Measurements from ENCODE around the gene NFIB.

The NFIB gene

DNA sequence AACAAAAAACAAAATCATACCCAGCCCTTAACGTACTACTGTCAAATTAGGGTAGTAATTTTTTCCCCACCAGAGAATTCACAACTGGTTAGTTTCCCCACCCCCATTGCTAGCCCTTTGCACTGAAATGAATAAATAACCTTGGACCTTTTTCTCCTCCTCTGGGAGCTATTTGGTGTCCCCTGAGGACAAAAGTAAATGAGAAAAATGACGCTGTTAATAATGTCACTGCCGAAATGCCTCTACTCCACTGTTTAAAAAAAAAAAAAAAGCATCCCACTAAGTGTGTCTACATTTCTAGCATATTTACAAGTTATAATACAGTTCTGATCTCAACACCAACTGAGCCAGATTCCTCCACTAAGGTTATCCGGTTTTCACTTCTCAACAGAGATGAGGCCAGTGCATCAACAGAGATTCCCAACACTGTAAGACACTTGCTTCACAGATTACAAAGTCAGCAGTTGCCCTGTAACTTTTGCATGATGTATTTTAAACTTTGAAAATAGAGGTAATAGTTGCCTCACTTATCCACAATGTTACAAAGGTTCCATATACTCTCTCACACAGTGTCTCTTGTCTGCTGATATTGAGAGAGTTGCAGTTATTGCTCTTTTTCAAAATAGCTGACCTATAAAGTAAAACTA is 5.1 kb upstream of the NFIB start:
- DNase-seq, result no peak

DNA sequence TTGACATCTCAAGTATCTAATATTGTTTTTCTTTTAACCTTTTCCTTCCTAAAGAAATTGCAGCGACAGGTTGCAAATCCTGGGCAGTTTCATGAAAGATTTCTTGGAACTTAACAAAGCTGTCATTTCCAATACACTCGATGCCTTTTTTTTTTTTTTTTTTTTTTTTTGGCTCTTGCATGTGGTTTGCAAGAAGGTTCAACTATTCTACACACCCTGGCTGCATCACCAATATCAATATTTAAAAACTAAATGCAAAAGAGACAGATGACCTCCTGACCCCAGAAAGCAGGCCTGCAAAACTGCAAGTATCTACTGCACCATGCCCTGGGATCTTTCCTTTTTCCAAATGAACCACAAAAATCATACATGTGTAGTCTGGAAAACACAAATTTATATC is 4.4 kb upstream of the NFIB start:
- no peak for DNase-seq

DNA sequence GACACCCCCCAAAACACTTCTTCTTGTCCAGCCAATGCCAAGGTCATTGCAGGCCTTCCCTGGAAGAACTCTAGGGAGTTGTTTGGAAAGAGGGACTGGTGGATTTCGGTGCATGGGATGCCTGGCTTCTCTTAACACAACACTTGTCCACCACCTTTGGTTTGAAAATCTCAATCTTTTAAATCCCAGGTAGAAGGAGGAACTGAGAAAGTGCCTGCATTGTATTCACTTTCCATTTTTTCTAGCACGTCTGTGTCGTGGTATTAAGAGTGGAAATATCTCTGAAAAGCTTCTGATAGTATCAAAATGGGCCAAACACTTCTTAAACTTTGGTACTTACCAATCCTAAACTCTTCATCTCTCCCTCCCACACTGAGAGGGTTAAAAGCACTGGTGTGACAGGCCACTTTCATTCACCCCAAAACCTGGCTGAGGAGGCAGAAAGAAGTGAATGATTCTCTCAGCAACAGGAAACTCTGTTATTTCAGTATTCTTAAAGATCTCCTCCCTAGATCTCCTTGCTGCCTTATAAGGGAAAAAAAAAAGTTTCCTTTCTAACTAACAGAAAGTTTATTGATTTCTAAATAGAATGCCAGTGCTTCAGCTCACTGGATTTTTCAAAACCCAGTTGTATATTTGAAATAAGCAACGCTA is 3.9 kb upstream of the NFIB start:
- DNase-seq, result peak; percentile 24

DNA sequence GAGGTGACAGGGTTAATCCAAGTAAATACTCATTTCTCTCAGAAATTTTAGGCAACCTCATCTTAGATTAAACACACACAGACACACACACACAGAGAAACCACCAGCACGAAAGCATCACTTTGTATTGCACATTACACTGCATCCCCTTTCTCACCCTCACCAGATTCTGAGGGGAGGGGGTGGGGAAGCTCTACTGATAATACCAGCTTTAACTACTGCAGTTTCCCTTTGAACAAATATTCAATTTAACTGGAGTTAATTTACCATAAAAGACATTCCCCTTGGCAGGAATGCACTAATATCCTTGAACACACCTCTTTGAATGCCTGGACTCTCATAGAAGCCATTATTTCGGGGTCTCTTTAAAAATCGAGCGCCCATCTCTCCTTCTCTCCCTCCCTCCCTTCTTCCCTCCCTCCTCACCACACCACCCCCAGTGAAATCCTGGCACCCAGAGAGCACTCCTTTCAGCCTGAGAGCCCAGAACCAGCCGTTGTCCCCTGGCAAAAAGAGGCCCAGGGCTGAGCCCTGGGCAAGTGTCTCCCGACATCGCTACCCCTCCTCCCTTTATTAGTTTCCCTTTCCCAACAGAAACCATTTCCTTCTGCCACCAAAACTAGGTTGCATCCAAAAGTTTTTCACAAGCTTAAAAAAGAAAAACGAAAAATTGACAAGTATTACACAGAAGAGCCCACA is 2.8 kb upstream of the NFIB start:
- DNase-seq, result no peak

DNA sequence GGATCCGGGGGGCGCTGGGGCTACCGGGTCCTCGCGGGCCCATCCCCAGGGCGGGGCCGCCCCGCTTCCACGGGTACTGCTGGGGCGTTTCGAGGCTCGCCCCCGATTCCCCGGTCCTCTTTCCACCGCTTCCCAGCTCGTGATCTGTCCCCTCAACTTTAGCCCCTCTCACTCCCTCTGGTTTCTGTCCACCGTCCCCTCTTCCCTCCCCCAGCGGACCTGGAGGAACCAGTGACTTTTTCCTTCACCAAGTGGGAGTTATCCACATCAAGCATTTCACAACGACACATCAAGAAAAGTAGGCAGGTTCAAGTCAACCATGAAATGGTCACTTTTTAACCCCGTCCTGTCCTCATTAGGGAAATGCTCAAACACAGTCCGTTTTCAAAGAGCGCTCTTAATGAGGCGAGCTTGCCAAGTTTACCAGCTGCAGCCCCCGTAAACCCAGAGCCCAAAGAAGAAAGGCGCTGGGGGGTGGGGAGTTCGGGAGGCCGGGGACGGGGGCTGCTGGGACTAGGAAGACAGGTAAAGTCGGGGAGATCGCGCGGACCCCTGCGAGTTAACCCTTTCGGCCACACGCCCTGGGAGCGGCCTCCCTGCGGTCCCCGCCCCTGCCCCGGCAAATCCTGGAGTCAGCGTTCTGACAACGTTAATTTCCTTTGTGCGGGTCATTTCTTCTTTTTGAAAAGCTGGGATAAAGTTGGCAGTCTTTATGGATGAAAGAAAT is 2.1 kb upstream of the NFIB start:
- peak; percentile 94 for DNase-seq

DNA sequence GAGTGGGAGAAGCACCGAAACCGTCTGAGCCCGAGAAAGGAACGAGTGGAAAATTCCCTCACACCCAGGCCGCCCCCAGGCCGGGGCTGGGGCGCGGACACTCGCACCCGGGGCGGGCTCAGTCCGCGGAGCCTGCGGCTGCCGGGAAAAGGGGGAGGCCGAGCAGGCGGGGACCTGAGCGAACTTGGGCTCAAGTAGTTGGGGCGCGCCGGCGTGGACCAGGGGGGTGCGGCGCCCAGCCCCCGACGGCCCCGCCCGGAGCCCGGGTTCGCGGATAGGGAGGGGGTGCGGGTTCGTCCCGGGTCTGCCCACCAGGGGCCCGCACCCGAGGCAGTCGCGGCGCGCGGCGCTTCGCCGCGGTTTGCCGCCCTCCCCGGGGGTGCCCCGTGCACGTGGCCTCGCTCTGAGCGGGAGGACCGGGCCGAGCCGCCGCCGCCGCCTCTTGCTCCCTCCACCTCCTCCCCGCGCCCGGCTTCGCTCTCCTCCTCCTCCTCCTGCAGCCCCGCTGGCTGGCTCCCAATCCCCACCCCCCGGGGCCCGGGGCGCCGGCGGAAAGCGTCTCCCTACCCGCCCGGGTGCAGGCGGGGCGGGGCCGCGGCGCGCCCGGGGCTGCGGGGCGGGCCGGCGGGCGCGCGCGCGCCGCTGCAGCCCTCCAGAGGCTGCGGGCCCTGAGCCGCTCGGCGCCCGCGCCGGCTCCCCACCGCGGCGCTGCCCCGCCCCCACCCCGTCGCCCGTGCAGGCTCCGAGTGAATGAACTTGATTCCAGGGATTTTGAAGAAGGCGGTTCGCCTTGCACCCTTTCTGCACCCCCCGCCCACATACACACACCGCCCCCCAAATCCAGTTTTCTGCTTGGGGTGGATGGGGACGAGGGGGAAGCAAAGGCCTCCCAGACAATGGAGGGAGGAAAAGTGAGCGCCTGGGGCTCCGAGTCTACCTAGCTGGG is 1.3 kb upstream of the NFIB start:
- peak; percentile 91 for DNase-seq

DNA sequence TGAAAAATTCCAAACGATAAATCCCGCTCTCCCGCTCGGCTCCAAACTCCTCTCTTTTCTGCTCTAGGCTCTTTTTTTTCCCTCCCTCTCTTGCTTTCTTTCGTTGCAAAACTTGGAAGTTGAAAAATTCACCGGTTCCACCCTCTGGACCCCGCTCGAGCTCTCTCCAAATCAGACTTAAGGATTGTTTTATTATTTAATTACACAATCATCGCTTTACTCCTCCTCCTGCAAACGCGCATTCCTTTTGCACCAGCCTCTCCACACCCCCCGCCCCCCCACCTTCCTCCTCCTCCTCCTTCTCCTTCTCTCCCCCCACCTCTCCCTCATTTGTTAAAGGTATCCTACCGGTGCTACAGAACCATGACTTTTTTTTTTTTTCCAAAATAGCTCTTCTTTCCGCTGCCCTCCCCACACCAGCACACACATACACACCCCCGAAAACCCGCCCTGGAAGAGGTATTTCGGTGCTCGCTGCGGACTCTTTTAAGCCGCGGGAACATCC is 535 bp upstream of the NFIB start:
- DNase-seq, result peak; percentile 90

DNA sequence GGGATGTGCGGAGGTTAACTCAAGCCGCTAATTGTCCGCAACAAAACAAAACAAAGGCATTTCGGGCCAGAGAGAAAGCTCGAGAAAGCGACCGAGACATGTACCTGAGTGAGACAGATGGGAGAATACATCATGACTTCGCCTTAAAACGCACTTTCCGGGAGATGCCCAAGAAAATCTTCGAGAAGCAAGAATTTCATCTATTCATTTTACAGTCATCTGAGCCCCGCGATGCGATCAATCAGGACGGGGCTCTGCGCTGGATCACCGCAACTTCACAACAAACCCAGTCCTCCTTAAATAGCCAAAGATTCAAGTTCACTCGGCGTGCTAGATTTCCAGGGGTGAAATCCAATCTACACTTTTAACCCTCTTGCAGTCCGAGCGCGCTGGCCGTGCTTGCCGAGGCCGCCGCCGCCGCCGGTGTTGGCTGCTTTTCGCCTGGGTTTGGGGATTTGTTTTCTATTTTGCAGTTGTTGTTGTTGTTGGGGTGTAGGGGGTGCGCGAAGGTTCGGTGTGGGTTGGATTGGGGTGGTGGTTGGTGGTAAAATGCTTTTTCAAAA is 482 bp downstream of the NFIB start:
- peak; percentile 86 for DNase-seq

DNA sequence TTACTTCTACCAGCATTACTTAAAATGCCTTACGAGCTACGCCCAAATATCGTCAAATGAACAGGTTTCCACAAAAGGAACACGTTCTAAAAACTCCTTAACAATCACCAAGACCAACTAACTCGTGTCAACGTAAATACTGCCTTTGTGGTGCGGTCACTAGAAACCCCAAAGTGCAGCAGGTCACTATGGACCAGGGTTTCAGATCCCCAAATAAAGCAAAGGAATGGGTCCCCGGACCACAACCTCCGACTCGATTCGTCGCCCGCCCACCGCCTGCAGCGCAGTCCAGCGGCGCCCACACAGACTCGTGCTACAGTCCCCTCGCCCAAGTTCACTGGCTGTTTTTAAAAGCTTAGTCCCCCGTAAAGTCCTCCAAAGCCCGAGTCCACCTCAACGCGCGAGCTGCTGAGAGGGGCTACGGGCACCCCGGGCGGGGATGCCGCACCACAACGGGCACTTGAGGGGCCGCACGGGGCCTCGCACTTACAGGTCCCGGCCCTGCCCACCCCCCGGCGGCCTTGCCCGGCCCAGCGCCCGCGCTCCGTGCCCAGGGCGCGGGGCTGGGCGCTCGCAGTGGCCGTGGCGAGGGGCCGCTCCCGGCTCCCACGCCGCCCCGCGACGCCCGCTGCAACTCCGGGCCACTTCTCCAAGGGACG is 1.1 kb downstream of the NFIB start:
- DNase-seq, result peak; percentile 79

DNA sequence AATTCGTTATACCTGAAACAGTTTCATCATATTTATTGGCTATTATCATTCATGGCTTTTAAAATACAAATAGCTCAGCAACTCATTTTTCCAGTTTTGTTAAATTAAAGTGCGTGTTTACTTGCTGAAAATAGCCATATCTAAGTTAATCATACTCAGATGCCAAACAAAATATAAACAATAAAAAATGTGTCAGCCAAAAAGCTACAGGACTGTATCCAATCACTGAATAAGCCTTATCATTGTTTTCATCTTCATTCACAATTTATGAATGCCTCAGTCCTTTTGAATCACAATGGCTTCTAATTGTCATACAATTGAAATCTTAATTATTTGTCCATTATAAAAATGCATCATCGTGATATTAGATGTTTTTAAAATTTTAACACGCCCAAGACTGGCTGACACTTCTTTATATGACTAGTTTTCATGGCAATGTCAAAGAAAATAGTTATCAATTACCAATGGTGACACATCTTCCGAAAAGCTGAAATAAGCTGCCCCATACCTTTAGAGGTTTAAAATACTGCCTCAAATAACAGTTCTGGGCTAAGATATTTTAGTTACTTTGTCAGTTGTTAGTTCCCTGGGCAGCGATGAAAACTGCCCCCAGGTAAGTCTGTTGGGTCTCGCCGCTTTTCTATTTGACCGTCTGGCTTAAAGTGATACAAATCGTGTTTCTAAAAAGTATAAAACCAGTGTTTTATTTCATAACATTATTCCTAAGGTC is 1.8 kb downstream of the NFIB start:
- DNase-seq, result peak; percentile 61

DNA sequence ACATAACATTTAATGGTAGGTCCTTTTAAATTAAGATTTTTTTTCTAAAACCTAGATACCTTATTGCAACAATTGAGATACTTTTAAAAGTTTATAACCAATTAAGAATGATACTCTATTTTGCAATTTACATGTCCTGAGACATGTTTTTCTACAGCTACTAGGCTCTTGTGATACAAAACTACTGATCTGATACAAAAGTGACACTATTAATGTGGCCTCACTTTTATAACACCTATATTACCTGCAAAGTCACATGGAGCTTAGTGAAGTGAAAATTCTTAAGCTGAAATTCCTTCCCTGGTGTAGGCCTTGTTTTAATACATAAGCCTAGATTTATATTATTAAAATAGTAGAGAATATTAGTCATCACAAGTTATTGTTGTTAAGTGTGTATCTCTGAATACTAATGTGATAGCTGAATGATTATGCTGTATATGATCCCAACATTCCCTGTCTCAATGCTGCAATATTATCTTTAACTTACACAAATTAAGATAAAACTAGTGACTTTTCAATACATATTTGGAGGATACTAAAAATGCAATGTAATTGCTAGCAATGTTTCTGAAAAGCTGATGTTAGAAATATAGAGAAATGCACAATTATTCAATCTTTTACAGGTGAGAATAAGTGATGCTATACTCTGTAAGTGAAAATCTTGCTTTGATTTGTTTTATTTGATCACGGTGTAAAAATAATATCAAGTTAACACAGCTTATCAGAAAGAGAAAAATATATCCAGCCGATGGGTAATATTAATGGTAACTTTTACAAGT is 2.6 kb downstream of the NFIB start:
- no peak for DNase-seq

DNA sequence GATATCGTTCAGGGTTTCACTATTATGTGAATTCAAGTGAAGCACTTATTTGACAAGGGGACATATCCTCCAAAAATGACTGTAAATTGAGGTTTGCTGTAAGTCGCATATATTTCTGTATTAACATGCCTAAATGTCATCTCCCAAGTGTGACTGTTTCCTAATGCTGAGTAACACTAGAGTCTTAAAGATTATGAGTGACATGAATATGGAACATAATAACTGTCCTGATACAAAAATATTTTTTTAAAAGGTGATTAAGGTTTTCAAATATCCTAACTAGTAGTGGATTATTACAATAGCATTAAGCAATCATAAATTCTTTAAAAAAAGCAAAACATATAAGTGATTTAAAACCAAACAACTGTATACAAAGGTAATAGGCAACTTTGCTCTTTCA is 3.6 kb downstream of the NFIB start:
- DNase-seq, result no peak

DNA sequence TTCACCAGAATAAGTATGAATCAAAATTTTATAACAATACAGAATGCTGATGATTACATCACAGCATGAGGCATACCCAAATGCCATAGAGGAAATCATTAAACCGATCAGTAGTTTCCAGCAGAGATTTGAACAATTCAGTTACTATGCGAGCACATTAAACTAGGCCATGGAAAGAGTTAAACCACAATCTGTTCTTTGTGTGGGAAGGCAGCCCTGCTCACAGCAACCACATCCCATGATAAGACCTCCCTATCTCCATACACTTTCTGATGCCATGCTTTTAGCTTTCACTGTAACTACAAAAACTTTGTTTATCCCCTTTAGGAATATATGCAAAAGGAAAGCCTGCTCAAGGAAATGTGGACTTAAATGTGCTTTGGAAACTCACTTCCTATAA is 4.5 kb downstream of the NFIB start:
- DNase-seq, result peak; percentile 72

DNA sequence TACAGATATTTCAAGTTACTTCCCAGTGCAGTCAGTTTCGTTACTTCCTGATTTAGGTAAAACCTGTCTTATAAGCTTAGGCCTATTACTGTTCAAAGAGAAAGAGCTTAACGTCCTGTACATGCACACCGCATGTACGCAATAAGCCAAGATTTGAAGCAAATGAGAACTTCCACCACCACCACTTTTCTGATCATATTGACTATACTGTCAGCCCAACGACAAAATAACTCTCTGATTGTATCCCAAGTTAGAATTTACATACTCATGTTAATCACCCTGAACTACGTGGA is 5.1 kb downstream of the NFIB start:
- DNase-seq, result no peak

DNA sequence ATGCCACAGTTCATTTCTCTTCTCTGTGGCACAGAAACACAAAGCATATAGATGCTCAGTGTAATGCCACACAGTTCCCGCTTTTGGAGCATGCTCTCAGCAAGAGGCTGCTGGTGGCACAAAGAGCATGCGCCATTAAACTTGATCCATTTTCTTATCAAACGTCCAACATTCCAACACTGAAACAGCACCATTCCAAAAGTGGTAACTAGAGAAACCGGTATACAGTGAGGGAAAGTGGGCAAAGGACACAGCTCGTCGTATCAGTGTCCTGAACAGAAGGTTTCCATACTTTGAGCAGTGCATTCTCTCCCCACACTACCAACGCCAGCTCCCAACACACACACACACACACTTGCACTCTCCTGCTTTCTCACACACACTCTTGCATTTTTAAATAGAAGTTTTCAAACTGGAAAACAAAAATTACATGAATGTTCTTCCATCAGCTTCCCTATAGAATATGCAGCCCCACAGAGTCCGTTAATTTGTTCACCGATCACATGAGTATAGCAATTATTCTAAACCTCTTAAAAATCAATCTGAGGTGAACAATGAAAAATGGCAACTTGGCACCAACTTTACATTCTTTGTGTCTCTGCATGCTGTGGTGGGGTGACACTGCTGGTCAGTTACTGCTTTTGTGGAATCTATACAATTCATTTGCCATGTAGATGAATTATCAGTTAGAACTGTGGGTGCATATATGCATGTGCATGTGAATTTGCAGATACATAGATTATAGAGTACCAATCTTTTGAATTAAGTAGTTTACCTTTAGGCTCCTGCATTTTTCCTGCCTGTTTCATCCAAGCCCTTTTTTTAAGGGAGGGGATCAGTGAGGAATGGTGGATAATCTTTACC is 5.7 kb downstream of the NFIB start:
- peak; percentile 34 for DNase-seq

DNA sequence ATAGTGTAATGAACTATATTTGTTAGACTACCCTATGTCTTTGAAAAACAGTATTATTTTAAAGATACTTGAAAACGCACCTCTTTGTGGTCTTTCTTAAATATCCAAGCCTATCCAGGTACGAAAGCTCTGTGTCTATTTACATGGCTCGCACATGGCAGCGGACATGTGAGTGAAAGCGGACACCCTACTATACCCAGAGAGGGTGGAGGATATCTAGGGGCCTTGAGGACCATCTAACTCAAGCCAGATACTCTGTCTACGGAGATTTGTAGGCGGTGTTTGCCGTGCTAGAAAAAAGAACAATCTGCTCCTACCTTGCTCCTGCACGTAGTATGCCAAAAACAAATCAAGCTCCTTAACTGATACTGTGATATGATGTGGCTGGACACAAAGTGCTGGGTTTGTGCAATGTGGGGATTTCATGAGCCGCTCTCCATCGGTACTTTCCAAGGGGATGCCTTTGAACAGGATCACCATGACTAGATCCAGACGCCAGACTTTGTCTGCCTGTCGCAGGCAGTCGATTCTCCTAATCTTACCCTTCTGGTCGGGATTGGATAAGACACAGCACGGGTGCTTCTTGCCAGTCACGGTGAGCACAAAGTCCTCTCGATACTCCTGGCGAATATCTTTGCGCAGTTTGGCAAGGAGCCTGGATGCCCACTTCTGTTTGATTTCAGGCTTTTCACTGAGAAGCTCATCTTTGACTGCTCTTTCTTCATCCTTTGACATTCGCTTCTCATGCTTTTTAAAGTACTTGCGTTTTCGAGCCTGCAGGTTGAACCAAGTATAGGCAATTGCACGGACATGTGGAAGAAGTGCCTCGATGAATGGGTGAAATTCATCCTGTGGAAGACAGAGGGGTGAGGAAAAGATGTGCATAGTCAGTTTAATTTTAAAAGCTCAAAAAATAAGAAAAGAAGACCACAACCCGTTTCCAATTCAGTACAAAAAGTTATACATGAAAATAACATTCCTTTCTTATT is 7.0 kb downstream of the NFIB start:
- no peak for DNase-seq

DNA sequence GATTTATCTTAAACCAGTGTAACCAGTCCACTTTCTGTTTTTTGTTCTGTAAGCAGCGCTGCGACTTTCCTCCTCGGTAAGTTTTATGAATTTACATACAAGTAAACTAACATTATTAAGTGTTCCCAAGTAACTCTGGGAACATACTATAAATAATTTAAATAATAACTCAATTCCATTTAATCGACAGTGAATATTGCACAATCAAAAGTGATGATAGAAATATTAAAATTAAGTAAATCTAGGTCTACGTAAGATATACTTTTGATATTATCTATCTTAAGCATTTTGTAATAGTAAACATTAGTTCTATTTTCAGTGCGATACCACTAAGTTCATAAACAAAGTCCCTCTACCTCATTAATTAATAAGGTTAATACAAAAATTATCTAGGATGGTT is 7.8 kb downstream of the NFIB start:
- no peak for DNase-seq

DNA sequence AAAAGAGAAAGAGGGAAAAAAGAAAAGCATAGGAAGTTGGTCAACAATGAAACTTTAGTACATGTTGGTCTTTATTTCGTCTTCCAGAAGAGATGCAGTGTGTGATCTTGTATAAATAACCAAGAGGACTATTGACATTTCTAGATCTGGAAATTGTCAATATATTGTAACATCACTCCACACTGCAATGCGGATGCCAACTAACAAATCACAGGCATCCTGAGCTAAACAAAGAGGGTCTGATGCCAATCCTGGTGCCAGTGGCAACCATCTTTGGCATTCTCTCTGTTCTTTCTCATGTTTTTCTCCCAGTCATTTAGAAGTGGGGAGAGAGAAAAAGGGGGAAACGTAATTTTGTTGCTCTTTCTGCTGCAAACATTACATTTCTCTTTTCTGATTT is 9.7 kb downstream of the NFIB start:
- no peak for DNase-seq

All from eye (tissue), 1 donor.